ENCODE results near the gene CSMD2.

DNA sequence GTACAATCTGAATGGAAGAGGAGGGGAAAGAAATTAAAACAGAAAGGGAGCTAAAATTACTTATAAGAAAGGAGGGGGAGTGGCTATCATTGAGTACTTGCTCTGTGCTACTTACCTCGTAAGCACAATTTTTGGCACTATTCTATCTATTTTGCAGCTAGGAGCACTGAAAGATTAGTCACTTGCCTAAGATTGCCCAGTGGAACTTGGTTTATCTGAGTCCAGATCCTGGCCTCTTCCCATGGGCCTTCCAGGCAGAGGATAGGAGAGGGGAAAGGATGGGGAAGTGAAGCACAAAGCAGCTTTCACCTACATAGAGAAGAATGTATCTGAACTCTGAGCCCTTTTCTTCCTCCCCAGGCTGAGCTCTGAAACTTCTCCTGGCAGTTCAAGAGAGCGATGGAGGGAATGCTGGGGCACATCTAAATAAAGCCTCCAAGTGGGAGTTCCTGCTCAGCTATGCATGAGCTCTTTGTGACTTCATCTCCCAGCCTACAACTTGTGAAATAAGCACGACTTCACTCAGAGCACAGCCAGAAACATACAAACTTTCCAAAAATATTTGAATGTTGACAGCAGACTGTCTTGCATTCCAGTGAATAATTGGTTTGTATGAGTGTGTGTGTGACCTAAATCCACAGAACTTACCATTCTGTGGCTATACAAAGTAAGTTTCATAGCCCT, 271.7 kb downstream of the CSMD2 start:
- TF ChIP-seq ARNT (IDR thresholded peaks at IDR 0.05) (no peak), LEF1 (IDR thresholded peaks at IDR 0.05; ENCODE audit: borderline replicate concordance) (no peak), TARDBP (IDR thresholded peaks at IDR 0.05) (no peak), FOXM1 (IDR thresholded peaks at IDR 0.05; ENCODE audit: borderline replicate concordance) (no peak), FOXK2 (IDR thresholded peaks at IDR 0.05) (no peak), FOXA1 (IDR thresholded peaks at IDR 0.05) (no peak), HDGF (IDR thresholded peaks at IDR 0.05; ENCODE audit: borderline replicate concordance) (no peak), SP1 (IDR thresholded peaks at IDR 0.05) (no peak), BHLHE40 (IDR thresholded peaks at IDR 0.05; ENCODE audit: borderline replicate concordance) (no peak), ZNF384 (IDR thresholded peaks at IDR 0.05) (no peak), SUZ12 (IDR thresholded peaks at IDR 0.05) (no peak), NFRKB (IDR thresholded peaks at IDR 0.05) (no peak), L3MBTL2 (conservative IDR thresholded peaks at IDR 0.05) (no peak)

All from HEK293T (cell line).